Measurements from ENCODE around the gene PLD1.
"Not testable (repeated sequence)": the region's sequence is repeated elsewhere in the genome, so short reads cannot be mapped to it uniquely, and the experiment has no call there.

Gene PLD1

DNA sequence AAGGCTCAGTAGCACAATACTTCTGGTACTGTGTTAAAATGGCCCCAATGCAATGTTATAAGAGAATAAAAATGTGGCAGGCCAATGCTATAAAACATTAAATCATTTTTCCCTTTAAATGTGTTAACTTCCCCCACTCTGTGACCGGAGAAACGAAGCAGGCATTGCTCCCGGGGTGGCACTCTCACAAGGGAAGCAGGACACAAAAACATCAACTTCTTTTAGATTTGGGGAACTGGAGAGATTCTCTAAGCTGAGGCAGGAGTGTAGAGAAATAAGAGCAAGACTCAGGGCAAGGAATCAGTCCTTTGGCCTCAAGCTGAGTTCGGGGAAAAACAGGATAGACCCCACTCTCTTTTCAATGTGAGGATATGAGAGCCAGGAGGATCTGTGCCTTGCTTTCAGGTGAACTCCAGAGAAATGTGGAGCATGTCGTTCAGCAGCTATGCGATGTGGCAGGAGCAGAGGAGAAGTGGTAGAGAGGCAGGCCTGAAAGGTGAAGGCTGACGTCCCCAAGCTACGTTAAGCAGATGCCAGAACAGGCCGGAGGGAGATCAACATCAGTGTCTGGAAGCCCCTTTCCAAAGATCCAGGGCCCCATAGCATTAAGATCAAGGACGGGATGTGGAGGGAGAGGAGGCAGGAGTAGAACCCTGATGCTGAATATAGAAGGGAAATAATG lies 160.2 kb downstream of the PLD1 start:
- no peak for DNase-seq

- DNase-seq = no peak
These were observed 161.0 kb downstream of the PLD1 start for GRCh38 chr3:171649267-171649666.

GRCh38 chr3:171648069-171648468 lies 162.2 kb downstream of the PLD1 start:
- DNase-seq = no peak

- DNase-seq = peak; percentile 14
These were observed 163.7 kb downstream of the PLD1 start for GRCh38 chr3:171646357-171647133.

GRCh38 chr3:171644681-171645080 lies 165.6 kb downstream of the PLD1 start:
- DNase-seq = no peak

DNA sequence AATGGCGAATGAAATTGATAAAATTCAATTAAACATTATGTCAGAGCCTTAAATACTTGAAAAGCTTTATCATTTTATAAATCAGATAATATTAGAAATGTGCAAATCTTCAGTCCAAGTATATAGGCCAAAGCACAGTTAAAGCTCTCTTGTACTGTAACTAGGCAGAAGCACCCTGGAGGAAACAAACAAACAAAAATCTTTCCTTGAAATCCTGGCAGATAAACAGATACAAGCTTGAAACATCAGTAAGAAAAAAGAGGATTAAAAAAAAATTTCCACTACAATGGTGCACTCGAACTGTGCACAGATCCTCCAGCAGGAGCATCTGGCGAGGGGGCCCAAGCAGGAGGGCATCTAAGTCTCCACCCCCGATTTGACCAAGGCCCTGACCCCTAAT lies 166.6 kb downstream of the PLD1 start:
- DNase-seq = no peak

- DNase-seq = no peak
These were observed 167.2 kb downstream of the PLD1 start for GRCh38 chr3:171643033-171643432.

DNA sequence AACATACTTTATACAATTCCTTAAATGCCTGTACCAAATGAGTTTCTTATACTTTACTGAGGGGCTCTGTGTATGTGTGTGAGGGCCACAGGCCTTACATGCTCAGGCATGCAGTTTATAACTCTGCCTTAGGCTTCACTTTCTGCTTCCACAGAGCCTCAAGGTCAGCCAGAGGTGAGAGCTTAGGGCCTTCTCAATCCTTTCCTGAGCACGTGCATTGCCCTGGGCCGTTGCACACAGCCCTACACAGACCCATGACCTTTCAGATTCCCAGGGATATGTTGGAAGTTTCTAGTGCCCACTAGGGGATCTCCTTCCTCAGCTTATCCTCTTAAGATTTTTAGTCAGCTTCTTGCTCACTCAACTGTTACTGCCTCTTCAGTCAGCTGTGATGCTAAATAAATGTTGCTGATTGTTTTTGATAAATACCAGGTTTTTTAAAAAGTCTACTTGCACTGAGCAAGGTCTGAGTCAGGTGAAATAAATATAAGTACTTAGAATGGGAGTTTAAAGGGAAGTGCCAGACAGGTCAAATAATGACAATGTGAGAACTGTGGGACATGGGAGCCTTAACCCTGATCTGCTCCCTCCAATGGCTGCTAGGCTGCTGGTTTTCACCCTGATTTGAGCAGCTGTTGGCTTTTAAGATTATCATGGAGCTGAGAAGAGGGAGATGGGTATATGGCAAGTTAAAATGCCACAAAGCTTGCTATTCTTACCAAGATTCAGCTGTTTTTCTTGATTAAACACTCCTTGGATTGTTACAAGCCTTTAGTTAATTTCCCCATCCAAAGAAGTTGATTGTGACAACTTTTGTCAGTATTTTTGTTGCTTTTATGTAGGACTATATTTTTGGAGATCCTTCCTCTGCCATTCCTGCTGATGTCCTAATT lies 169.5 kb downstream of the PLD1 start:
- no peak for DNase-seq

- DNase-seq = no peak
These were observed 173.6 kb downstream of the PLD1 start for GRCh38 chr3:171636666-171637065.

GRCh38 chr3:171632766-171633165 lies 177.5 kb downstream of the PLD1 start:
- no peak for DNase-seq

- DNase-seq = not testable (repeated sequence)
These were observed 183.5 kb downstream of the PLD1 start for GRCh38 chr3:171626799-171627198.

- no peak for DNase-seq
These were observed 188.2 kb downstream of the PLD1 start for GRCh38 chr3:171622126-171622525.

DNA sequence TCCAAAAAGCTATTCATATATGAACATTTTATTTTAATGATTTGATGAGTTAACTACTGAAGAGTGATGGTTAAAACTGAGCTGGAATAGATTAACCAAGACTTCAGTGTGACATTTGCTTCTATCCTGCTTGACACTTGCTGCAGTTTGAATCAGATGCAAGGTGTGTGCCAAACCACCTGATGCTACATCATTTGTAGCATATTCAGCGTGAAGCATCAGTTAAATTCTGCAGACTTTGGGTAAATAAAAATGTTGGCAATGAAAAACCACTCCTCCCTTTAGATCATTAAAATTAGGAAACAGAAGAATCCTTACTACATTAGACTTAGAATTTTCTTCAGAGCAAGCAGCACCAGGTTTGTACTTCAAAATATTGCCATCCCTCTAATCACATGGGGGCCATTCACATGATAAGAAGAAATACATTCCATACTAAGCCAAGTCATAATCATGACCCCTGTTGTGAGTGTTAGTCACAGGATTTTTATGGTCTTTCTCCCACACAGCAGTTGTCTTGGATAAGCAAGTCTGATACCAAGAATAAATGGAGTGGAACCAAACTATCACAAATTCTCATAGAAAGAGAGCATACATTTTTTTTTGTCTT lies 189.4 kb downstream of the PLD1 start:
- no peak for DNase-seq

GRCh38 chr3:171616798-171617197 lies 193.5 kb downstream of the PLD1 start:
- no peak for DNase-seq

DNA sequence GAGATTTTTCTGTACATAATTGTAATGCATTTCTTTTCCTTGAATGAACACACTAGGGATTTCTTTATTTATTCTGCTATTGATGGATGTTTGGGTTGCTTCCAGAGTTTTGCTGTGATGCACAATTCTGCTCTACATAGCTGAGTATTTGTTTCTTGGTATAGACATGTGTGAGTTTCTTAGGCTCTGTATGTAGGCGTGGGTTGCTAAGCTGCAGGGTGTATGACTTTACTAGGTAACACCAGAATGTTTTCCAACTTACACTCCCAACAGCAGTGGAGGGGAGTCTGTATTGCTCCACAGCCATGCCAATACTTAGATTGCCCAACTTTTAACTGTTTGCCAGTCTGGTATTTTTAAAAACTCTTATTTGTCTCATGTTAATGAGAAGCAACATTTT lies 194.6 kb downstream of the PLD1 start:
- no peak for DNase-seq

DNA sequence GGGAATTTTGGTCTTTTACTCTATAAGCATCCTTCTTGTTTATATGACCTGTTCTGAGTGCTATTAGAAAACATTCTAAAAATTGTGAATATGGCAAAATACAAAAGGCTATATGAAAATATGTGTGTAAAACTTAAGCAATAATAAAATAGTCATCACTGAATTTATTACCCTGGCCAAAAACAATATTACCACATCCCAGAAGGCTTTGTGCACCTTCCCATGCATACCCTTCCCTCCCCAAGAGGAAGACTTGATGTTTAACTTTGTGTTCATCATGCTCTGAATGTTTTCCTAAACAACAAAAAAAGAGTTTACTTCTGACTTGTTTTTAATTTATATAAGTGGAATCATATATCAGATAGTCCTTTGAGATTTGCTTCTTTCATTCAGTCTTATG lies 195.0 kb downstream of the PLD1 start:
- no peak for DNase-seq

DNA sequence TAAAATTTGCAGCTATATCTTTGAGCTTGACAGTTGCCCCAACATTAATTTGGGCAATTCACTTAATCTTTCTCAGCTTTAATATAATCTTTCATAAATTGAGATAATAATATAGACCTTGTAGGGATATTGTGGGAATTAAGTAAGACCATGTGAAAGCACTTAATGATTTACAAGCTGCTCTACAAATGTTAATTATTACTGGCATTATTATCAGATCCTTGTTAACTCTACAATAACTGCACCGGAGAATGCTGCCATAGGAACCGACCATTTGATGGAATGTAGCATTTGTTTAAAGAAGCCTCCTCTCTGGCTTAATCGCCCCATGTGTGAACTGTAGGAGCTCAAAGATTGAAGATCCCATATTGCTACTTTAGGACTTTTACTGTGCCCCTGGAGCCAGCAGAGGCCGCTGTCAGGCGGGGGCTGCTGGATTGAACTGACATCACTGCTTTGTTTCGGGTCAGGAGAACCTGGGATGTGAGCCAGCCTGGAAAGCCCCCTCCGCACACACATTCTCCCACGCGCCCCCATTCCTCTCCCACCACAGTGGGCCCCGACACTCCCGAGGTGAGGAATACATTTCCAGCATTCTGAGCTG lies 195.9 kb downstream of the PLD1 start:
- peak; percentile 3 for DNase-seq

DNA sequence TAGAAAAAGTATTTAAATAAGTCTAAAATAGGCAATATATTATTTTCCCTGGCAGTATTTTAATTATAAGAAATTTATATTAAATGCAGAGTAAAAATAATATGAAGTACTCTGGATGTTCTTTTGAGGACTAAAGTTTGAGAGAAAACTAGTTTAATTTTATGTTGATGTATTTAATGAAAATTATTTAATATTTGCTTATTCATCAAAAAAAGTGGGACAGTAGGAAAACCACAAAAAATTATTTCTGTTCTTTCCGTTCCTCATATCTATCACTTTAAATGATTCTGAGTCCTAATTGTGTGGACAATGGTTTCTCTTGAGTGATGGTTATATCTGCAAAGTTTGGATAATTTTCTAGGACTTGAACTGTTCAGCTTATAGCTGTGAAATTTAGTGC lies 202.8 kb downstream of the PLD1 start:
- no peak for DNase-seq

DNA sequence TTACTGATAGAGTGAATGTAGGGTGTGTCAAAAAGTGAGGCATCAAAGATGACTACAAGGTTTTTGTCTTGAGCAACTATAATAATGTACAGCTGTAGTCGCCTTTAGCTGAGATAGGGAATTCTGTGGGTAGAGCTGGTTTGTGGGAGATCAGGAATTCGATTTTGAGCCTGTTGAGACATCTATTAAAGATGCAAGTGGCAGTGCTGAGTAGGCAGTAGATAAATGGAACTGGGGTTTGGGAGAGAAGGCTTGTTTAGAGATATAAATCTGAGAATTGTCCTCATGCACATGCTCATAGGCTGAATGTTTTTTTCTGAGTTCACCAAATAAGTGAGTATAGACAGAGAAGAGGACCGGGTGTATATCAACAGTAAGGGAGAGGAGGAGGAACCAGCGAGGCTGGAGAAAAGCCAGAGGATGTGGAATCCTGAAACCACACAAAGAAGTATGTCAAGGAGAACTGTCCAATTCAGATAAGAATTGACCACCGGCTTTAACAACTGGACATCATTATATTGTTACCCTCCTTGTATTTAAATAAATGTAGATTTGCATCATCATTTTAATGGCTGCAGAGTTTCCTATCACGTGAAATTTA lies 204.0 kb downstream of the PLD1 start:
- no peak for DNase-seq

- no peak for DNase-seq
These were observed 205.9 kb downstream of the PLD1 start for GRCh38 chr3:171604370-171604769.

- no peak for DNase-seq
These were observed 208.2 kb downstream of the PLD1 start for GRCh38 chr3:171602072-171602471.

GRCh38 chr3:171600030-171600429 lies 210.3 kb downstream of the PLD1 start:
- DNase-seq = no peak
